Measurements from ENCODE around the gene RUBCN.
"Not testable (repeated sequence)": the region's sequence is repeated elsewhere in the genome, so short reads cannot be mapped to it uniquely, and the experiment has no call there.

DNA sequence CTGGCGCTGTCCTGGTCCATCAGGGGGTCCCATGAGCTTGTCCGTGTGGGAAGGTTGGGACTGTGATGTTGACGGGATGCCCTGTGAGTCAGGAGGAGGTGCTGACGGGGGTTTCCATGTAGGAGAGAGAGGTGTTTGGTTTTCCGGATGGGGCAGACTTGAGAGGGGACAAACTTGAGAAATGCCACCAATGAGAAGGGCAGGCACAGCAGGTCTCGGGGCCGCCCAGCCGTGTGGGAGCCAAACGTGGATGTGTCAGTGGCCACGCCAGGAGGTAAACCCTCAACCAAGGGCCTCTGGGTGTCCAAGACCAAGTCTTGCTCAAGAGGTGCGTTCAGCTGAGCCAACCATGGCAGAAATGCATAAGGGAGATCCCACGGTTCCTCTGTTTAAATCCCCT lies 105.9 kb downstream of the RUBCN start:
- not testable (repeated sequence) for TF ChIP-seq CTCF (conservative IDR thresholded peaks at IDR 0.05; ENCODE audit: low read length); EZH2phosphoT487 (IDR thresholded peaks at IDR 0.05; ENCODE audit: borderline replicate concordance)
